Measurements from ENCODE around the gene EGLN1.

DNA sequence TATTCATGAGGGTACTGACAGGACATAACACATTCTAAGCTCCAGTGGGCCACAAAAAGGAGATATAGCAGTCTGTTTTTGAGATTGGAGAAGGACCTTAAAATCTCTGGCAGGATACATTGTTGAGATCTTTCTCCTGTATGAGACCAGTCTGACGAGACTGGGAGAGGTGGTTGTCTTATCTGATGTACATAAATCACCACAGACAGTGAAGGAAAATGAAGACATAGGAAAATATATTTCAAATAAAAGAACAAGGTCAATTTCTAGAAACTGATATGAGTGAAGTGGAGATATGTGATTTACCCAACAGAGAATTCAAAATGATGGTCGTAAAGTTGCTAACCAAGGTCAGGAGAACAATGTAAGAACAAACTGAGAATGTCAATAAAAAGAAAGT, 21.3 kb upstream of the EGLN1 start:
- TF ChIP-seq EP300 (IDR thresholded peaks at IDR 0.05; ENCODE audit: borderline replicate concordance in 1 of 2, low read depth in 2 of 2, low read length in 2 of 2) (no peak), TCF12 (IDR thresholded peaks at IDR 0.05; ENCODE audit: low read depth, low read length) (no peak), POLR2AphosphoS5 (IDR thresholded peaks at IDR 0.05; ENCODE audit: low read depth, low read length) (no peak), EZH2 (IDR thresholded peaks at IDR 0.05; ENCODE audit: low read depth, low read length, severe bottlenecking) (no peak), TBP (IDR thresholded peaks at IDR 0.05; ENCODE audit: low read depth, low read length) (no peak)
- TF ChIP-seq, protein P1, sequence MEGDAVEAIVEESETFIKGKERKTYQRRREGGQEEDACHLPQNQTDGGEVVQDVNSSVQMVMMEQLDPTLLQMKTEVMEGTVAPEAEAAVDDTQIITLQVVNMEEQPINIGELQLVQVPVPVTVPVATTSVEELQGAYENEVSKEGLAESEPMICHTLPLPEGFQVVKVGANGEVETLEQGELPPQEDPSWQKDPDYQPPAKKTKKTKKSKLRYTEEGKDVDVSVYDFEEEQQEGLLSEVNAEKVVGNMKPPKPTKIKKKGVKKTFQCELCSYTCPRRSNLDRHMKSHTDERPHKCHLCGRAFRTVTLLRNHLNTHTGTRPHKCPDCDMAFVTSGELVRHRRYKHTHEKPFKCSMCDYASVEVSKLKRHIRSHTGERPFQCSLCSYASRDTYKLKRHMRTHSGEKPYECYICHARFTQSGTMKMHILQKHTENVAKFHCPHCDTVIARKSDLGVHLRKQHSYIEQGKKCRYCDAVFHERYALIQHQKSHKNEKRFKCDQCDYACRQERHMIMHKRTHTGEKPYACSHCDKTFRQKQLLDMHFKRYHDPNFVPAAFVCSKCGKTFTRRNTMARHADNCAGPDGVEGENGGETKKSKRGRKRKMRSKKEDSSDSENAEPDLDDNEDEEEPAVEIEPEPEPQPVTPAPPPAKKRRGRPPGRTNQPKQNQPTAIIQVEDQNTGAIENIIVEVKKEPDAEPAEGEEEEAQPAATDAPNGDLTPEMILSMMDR (IDR thresholded peaks at IDR 0.05; ENCODE audit: control extremely low read depth in 1 of 3, insufficient read depth in 1 of 3, low read depth in 1 of 3, low read length in 3 of 3): no peak
- TF ChIP-seq, protein P2, sequence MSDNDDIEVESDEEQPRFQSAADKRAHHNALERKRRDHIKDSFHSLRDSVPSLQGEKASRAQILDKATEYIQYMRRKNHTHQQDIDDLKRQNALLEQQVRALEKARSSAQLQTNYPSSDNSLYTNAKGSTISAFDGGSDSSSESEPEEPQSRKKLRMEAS (IDR thresholded peaks at IDR 0.05): no peak

Data from H1 (cell line).